OCI-LY7 (cell line): ENCODE results near the gene FABP1.

Source experiments
- EZH2phosphoT487 ChIP-seq: fragments of 200-600 bp; sonication (generic); IDR thresholded peaks from 2 replicates; pipeline ENCODE4 v1.6.1; 2018; ENCODE audit warnings: low read depth, borderline replicate concordance, mild to moderate bottlenecking, mixed run types, antibody characterized with exemption, low read length, moderate library complexity, mixed read lengths
- TF ChIP-seq, protein P1 (sequence below): fragments of 200-600 bp; sonication (generic); conservative IDR thresholded peaks from 2 replicates; pipeline ENCODE4 v1.5.1; 2014; ENCODE audit warnings: mild to moderate bottlenecking, antibody characterized with exemption, low read length, moderate library complexity, mixed read lengths

DNA sequence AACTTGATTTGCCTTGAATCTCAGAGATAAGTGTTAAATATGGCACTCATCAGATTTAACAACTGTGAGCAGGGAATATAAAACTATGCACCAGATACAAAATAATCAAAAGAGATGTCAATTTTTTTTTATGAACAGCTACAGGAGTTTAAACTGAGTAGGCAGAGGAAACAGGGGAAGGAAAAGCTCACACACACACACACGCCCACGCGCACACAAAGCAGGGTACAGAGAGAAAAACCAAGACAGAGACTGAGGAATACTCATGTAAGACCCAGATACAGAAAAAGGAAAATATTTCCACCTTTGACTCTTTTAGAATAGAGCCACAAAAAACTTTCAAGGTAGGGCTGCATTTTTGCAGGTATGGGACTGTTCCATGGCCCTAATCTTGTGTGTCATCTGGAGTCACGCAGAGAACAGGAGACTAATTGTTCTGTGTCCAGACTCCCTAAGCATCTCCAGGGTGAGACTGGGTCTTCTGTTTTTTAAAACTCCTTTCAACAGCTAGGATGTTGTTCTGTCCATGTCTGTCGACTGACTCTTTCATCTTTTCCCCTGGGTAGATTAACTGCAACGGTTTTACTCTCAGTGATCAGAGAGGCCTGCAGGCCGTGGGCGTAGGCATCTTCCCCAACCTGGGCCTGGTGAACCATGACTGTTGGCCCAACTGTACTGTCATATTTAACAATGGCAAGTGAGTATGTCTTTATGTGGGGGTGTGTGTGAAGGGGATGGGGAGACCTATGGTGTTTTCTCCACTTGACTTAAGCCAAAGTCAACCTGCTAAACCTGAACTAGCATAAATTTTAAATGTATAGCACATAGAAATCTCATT, 37.2 kb downstream of the FABP1 start:
- TF ChIP-seq, protein P1, sequence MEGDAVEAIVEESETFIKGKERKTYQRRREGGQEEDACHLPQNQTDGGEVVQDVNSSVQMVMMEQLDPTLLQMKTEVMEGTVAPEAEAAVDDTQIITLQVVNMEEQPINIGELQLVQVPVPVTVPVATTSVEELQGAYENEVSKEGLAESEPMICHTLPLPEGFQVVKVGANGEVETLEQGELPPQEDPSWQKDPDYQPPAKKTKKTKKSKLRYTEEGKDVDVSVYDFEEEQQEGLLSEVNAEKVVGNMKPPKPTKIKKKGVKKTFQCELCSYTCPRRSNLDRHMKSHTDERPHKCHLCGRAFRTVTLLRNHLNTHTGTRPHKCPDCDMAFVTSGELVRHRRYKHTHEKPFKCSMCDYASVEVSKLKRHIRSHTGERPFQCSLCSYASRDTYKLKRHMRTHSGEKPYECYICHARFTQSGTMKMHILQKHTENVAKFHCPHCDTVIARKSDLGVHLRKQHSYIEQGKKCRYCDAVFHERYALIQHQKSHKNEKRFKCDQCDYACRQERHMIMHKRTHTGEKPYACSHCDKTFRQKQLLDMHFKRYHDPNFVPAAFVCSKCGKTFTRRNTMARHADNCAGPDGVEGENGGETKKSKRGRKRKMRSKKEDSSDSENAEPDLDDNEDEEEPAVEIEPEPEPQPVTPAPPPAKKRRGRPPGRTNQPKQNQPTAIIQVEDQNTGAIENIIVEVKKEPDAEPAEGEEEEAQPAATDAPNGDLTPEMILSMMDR = no peak
- no peak for TF ChIP-seq EZH2phosphoT487
